Muscle layer of duodenum (tissue), 2 donors: ENCODE data around the gene KLK10.

Experiments used
- H3K27ac ChIP-seq: one replicate; pipeline ENCODE4 v1.7.0; 2013; ENCODE audit warnings: mild to moderate bottlenecking, low read length
- H3K27me3 ChIP-seq: one replicate; pipeline ENCODE4 v1.7.0; 2013; ENCODE audit warnings: low read depth, mild to moderate bottlenecking, control low read depth, low read length
- H3K36me3 ChIP-seq, 2 donors: one replicate each; pipeline ENCODE4 v1.7.0; 2013; ENCODE audit warnings: low read length in 2 of 2, control low read depth in 1 of 2, mild to moderate bottlenecking in 1 of 2; ENCODE audit not compliant: insufficient read depth in 2 of 2, control insufficient read depth in 1 of 2
- H3K4me1 ChIP-seq, 2 donors: one replicate each; pipeline ENCODE4 v1.7.0; 2013; ENCODE audit warnings: low read length in 2 of 2, mild to moderate bottlenecking in 2 of 2, control low read depth in 1 of 2, moderate library complexity in 1 of 2; ENCODE audit not compliant: insufficient read depth in 2 of 2, control insufficient read depth in 1 of 2
- H3K4me3 ChIP-seq, 2 donors: one replicate each; pipeline ENCODE4 v1.7.0; 2013; ENCODE audit warnings: low read length in 2 of 2, low read depth in 1 of 2, mild to moderate bottlenecking in 1 of 2
- H3K9me3 ChIP-seq, 2 donors: one replicate each; pipeline ENCODE4 v1.7.0; 2013; ENCODE audit warnings: low read length in 2 of 2, control low read depth in 1 of 2, mild to moderate bottlenecking in 1 of 2; ENCODE audit not compliant: control insufficient read depth in 1 of 2
- donor health status: healthy.

The KLK10 gene

DNA sequence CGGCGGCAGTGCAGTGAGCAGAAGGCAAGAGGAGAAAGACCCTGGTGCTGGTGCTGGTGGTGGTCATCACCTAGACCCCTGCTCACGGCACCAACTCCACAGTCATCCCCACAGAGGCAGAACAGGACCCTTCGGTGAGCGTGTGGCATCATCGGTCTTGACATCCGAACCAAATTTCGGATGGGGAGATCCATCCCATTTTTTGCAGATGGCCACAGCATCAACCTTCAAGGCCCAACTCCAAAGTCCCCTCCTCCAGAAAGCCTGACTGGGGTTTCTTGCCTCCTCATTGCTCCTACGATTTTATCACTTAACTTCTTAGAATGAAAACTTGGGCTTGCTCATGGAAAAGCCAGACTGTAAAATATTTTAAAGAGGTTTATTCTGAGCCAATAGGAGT, 24.0 kb upstream of the KLK10 start:
- Histone ChIP-seq H3K9me3 (no peaks in the 10 kb centered on the region), H3K36me3 (no peaks in the 10 kb centered on the region), H3K4me1 (peaks cover 0 to 4% of the 10 kb centered on the region in 2 donors), H3K27me3 (no peaks in the 10 kb centered on the region), H3K4me3 (no peak overlapping the region), H3K27ac (no peak overlapping the region)

DNA sequence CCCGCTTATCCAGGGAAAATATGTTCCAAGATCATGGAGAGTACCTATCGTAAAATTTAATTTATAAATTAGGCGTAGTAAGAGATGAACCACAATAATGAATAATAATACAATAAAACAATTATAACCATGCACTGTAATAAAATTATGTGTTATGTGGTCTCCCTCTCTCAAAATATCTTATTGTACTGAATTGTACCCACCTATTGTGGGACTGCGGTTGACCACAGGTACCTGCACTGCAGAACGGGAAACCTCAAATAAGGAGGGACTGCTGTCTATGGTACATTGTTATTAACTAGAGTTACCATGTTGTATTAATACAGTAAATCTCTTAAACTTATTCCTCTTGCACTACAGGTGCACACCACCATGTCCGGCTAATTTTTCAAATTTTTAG, 20.6 kb upstream of the KLK10 start:
- H3K27ac ChIP-seq, result no peak overlapping the region
- no peaks in the 10 kb centered on the region for H3K4me1 ChIP-seq
- no peaks in the 10 kb centered on the region for H3K9me3 ChIP-seq
- no peaks in the 10 kb centered on the region for H3K27me3 ChIP-seq
- H3K36me3 ChIP-seq, result no peaks in the 10 kb centered on the region
- no peak overlapping the region for H3K4me3 ChIP-seq

DNA sequence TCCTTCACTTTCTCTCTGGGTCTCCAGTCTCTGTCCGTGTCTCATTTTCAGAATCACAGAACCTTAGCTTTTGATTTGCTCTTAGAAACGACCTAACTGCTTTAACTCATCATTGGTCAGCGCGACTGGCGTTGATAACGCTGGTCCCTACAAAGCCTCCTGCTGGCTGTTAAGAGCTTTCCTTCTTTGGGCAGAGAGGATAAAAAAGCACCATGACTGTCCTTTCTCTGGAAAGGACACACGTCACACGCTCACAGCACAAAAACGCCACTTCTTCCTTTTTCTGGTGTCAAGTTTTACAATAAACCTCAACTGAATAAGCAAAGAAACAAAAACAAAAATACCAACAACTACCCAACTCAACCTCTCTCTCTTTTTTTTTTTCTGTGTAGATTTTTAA, 17.0 kb upstream of the KLK10 start:
- H3K4me3 ChIP-seq, result no peak overlapping the region

DNA sequence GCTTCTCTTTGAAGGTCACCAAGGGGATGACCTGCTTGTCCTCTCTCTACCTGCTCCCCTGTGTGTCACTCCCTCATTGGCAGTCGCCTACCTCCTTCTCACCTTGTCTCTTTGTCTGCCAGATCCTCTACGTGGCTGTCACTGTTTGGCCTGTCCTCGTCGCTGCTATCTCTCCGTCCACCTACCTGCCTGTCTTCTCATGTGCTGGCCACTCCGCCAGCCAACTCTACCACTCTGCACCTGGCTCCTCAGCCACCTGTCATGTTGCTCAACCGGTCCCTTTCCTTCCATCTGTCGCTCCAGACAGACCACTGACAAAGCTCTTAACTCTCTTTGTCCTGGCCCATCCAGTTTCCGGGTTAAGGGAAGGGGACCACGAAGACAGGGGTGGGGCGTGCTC, 15.2 kb upstream of the KLK10 start, which contains the start of gene KLK12:
Gene KLK12 (minus strand): TSS at position 299 of the 400 bp plus-strand sequence. CDS start 381 bp downstream, outside the sequence.
- Histone ChIP-seq H3K4me1 (no peaks in the 10 kb centered on the region), H3K27ac (no peak within 1 kb of the TSS), H3K4me3 (no peak within 1 kb of the TSS), H3K9me3 (no peaks in the 10 kb centered on the region), H3K36me3 (no peaks in the 10 kb centered on the region), H3K27me3 (no peaks in the 10 kb centered on the region)

More for the DNA sequence above, 17.0 kb upstream of the KLK10 start:
- Histone ChIP-seq H3K9me3 (no peaks in the 10 kb centered on the region), H3K27ac (no peak overlapping the region), H3K36me3 (no peaks in the 10 kb centered on the region), H3K27me3 (no peaks in the 10 kb centered on the region), H3K4me1 (no peaks in the 10 kb centered on the region)

DNA sequence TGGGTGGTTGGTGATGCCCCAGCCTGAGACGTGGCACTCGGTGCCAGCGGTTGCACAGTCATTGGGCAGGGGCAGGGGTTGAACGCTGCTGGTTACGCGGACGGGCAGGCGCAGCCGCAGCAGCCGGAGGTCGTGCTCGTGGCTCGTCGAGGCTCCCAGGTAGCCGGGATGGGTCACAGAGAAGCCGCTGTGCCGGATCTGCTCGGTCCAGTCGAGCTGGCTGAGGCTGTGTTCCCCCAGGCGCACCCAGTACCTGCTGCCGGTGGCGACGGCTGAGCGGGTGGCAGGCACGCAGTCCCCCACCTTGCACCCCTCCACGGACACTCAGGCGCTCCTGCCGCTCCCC, 12.3 kb upstream of the KLK10 start:
- no peaks in the 10 kb centered on the region for H3K9me3 ChIP-seq
- no peaks in the 10 kb centered on the region for H3K36me3 ChIP-seq
- no peaks in the 10 kb centered on the region for H3K4me1 ChIP-seq
- no peak overlapping the region for H3K27ac ChIP-seq
- H3K4me3 ChIP-seq, result no peak overlapping the region
- H3K27me3 ChIP-seq, result no peaks in the 10 kb centered on the region

DNA sequence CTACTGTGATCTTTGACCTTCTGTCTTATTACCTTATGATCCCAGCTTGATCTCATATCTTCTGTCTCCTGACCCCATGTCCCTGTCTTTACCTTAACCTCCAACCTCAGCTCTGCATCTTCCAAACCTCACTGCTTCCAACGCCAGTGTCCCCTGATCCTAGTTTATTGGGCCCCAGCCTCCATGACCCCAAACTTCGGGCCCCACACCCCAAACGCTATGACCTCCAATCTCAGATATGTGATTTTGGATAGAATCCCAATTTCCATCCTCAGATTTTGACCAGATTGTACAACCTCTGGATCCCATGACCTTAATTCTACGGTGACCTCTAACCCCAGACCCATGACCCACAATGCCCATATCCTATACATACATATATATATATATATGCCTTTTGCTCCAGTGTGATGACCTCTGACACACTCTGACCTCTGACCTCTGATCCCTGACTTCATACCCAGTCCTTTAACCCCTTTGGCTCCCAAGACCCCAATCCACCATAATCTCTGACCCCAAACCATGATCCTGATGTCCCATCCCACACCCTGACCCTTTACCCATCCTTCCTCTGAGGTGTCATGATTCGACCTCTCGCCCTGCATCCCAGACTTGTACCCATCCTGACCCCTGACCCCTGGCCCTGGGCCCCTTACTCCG, 11.8 kb upstream of the KLK10 start:
- H3K4me1 ChIP-seq, result no peaks in the 10 kb centered on the region
- no peaks in the 10 kb centered on the region for H3K9me3 ChIP-seq
- H3K36me3 ChIP-seq, result no peaks in the 10 kb centered on the region
- H3K4me3 ChIP-seq, result no peak overlapping the region
- H3K27me3 ChIP-seq, result no peaks in the 10 kb centered on the region
- no peak overlapping the region for H3K27ac ChIP-seq

DNA sequence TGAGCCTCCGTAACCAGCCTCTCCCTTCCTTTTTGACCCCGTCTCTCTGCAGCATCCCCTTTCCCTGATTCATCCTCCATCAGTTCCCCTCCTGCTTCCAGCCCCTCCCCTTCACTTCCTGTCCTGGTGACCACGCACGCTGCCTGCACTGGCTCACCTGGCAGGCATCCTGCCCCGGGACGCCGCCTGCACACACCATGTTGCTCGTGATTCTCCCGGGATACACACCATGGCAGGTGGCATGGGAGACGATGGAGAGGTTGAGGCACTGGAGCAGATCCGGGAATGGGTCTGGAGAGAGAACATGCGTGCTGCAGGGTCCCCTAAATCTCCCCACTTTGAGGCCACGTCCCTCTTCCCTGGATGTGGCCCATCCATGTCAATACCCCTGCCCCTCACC, 11.1 kb upstream of the KLK10 start:
- H3K27ac ChIP-seq, result no peak overlapping the region
- no peaks in the 10 kb centered on the region for H3K27me3 ChIP-seq
- H3K4me1 ChIP-seq, result no peaks in the 10 kb centered on the region
- no peaks in the 10 kb centered on the region for H3K36me3 ChIP-seq
- H3K4me3 ChIP-seq, result no peak overlapping the region
- no peaks in the 10 kb centered on the region for H3K9me3 ChIP-seq

DNA sequence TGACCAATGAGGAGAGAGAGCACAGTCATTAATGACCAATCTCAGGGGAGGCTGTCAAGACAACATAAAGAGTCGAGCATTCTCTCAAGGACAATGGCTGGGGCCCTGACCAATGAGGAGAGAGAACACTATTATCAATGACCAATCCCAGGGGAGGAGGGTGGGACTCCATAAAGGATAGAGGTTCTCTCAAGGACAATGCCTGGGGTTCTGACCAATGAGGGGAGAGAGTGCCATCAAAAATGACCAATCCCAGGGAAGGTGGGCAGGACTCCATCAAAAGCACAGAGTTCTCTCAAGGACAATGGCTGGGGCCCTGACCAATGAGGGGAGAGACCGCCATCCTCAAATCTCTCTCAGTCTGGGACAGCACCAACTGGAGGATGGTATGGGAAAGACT, 10.2 kb upstream of the KLK10 start:
- Histone ChIP-seq H3K9me3 (no peaks in the 10 kb centered on the region), H3K36me3 (no peaks in the 10 kb centered on the region), H3K27ac (no peak overlapping the region), H3K27me3 (no peaks in the 10 kb centered on the region), H3K4me3 (no peak overlapping the region), H3K4me1 (no peaks in the 10 kb centered on the region)

DNA sequence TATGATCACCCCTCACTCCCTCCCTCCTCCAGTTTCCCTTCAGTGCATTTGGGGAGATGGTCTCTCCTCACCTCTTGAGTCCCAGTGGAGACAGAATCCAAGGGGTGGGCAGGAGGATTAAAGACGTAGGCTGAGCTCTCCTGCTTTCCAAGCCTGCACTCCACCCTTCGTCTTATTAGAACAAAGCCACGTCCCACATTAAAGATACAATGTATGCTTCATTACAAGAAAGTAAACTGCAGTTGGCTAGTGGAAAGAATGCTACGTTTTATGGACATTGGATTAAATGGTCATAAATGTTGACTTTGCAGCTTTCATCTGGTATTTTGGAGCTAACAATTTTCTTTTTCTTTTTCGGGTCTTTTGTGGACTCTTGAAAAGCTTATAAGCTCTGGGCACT, 8.4 kb upstream of the KLK10 start:
- H3K9me3 ChIP-seq, result no peaks in the 10 kb centered on the region
- no peak overlapping the region for H3K27ac ChIP-seq
- no peaks in the 10 kb centered on the region for H3K27me3 ChIP-seq
- no peaks in the 10 kb centered on the region for H3K4me1 ChIP-seq
- no peak overlapping the region for H3K4me3 ChIP-seq
- H3K36me3 ChIP-seq, result no peaks in the 10 kb centered on the region

DNA sequence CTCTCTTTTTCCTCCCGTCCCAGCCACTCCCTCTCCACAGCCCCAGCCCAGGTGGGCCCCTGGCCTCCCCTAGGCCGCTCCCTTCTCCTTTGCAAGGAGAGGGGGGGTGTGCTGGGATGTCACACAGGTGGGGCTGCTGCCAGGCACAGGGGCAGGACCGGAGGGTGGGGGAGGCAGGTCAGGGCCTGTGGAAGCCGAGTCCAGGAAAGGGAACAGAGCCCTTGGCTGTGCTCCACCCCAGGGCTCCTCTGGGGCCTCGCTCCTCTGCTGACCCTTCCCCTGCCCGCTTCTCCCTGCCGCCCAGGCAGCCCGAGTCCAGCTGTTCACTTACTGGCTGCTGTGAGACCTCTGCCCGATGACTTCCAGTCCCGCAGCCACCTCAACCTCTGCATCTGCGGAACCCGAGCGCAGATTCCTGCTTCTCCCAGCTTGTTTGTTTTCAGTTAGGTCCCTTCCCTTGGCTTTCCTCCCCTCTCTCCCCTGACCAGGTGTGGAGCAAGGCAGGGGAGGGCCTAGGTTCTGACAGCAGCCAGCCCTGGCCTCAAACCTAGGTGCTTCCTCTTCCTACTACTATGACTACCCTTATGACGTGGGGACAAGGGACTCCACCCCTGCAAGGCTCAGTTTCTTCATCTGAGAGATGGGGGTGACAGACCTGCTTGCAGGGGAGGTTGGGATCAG, 7.8 kb upstream of the KLK10 start:
- no peak overlapping the region for H3K4me3 ChIP-seq
- H3K4me1 ChIP-seq, result no peaks in the 10 kb centered on the region
- H3K27me3 ChIP-seq, result no peaks in the 10 kb centered on the region
- H3K9me3 ChIP-seq, result no peaks in the 10 kb centered on the region
- H3K27ac ChIP-seq, result no peak overlapping the region
- no peaks in the 10 kb centered on the region for H3K36me3 ChIP-seq

DNA sequence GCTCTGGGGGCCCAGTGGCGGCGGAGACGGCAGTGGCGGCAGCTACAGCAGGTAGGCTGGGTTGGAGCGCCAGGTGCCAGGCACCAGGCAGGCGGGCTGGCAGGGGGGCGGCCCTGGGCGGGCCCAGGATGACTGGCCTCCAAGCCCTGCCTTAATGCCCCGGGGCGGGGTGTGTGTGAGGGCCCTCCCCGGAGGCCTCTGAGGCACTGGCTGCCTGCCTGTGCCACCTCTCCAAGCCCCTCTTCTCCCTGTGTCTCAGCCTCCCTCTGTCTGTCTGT, 7.0 kb upstream of the KLK10 start, which contains the start of gene KLK11:
Gene KLK11 (minus strand): TSS at position 63 of the 278 bp plus-strand sequence. CDS start 985 bp downstream, outside the sequence.
- H3K4me3 ChIP-seq, result no peak within 1 kb of the TSS
- H3K4me1 ChIP-seq, result no peaks in the 10 kb centered on the region
- H3K36me3 ChIP-seq, result no peaks in the 10 kb centered on the region
- H3K9me3 ChIP-seq, result no peaks in the 10 kb centered on the region
- H3K27ac ChIP-seq, result no peak within 1 kb of the TSS
- no peaks in the 10 kb centered on the region for H3K27me3 ChIP-seq
